Upper lobe of left lung (tissue), 4 donors: ENCODE results near the gene MITF.

Source experiments
- EP300 ChIP-seq, 4 donors: sonication (generic); formaldehyde crosslinking; IDR thresholded peaks; one replicate each; pipeline ENCODE4 v1.5.1; 2017; ENCODE audit warnings: antibody characterized with exemption in 4 of 4, control low read depth in 2 of 4
- POLR2A ChIP-seq, 4 donors: fragments of 450-650 bp; IDR thresholded peaks; one replicate each; pipeline ENCODE4 v1.5.1; 2016 to 2017; ENCODE audit warnings: antibody characterized with exemption in 4 of 4, mild to moderate bottlenecking in 2 of 4
- POLR2AphosphoS5 ChIP-seq, 2 donors: sonication (generic); formaldehyde crosslinking; IDR thresholded peaks; one replicate each; pipeline ENCODE4 v1.5.1; 2017; ENCODE audit warnings: antibody characterized with exemption in 2 of 2
- TF ChIP-seq, protein P1 (sequence below), 6 experiments: fragments of 450-650 bp in 4 of 6; fragments of 200-600 bp in 2 of 6; sonication (generic) in 2 of 6; IDR thresholded peaks; one replicate each; pipeline ENCODE4 v1.5.1; 2016 to 2019; ENCODE audit warnings: antibody characterized with exemption in 6 of 6

DNA sequence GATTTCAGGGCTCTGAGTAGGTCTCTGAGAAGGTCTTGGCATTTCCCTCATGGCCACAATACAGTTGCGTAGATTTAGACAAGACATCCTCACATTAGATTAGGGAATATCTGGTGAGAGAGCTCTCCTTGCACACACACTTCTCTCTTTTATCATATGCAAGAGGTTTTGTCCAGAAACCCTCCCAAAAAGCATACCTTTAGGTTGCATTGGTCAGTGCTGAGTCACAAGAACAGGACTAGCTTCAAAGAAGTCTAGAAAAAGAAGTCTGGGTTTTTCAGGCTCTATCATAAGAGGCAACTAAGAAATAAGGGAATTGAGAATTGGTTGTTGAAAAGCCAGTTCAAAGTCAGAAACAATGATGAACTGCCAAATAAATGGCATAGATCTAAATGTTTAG, 40.1 kb upstream of the MITF start:
- TF ChIP-seq EP300 (IDR thresholded peaks at IDR 0.05) (no peak), POLR2A (IDR thresholded peaks at IDR 0.05) (no peak), POLR2AphosphoS5 (IDR thresholded peaks at IDR 0.05) (no peak)
- TF ChIP-seq, protein P1, sequence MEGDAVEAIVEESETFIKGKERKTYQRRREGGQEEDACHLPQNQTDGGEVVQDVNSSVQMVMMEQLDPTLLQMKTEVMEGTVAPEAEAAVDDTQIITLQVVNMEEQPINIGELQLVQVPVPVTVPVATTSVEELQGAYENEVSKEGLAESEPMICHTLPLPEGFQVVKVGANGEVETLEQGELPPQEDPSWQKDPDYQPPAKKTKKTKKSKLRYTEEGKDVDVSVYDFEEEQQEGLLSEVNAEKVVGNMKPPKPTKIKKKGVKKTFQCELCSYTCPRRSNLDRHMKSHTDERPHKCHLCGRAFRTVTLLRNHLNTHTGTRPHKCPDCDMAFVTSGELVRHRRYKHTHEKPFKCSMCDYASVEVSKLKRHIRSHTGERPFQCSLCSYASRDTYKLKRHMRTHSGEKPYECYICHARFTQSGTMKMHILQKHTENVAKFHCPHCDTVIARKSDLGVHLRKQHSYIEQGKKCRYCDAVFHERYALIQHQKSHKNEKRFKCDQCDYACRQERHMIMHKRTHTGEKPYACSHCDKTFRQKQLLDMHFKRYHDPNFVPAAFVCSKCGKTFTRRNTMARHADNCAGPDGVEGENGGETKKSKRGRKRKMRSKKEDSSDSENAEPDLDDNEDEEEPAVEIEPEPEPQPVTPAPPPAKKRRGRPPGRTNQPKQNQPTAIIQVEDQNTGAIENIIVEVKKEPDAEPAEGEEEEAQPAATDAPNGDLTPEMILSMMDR (IDR thresholded peaks at IDR 0.05), result no peak
